Smooth muscle cell (in vitro differentiated cells): ENCODE data around the gene RCN1. TPM values are rescaled to one million over a fixed set of nuclear protein-coding genes. Genes with fewer than 3 reads are reported as not detected.
"Not testable (repeated sequence)": the region's sequence is repeated elsewhere in the genome, so short reads cannot be mapped to it uniquely, and the experiment has no call there.

Experiments used
- DNase-seq: peaks from one replicate; lab custom pipeline; 2025; ENCODE audit not compliant: unreplicated experiment; lab: John Stamatoyannopoulos, UW
- H2AFZ ChIP-seq: fragments of 200-600 bp; sonication (generic); 2 replicates; pipeline ENCODE4 v1.6.0; 2016; ENCODE audit warnings: antibody characterized with exemption, low read depth, mild to moderate bottlenecking
- H3F3A ChIP-seq: fragments of 200-600 bp; sonication (generic); 2 replicates; pipeline ENCODE4 v1.6.0; 2017; ENCODE audit warnings: antibody characterized with exemption, low read depth
- H3K27ac ChIP-seq: fragments of 200-600 bp; sonication (generic); 2 replicates; pipeline ENCODE4 v1.5.1; 2016; ENCODE audit warnings: low read depth, mild to moderate bottlenecking
- H3K27me3 ChIP-seq: fragments of 200-600 bp; sonication (generic); 2 replicates; pipeline ENCODE4 v1.6.1; 2016; ENCODE audit warnings: low read depth, mild to moderate bottlenecking
- H3K36me3 ChIP-seq: fragments of 200-600 bp; sonication (generic); 2 replicates; pipeline ENCODE4 v1.5.1; 2016; ENCODE audit warnings: low read depth
- H3K4me1 ChIP-seq: fragments of 200-600 bp; sonication (generic); 2 replicates; pipeline ENCODE4 v1.5.1; 2016; ENCODE audit warnings: low read depth
- H3K4me2 ChIP-seq: fragments of 200-600 bp; sonication (generic); 2 replicates; pipeline ENCODE4 v1.6.0; 2016; ENCODE audit warnings: mild to moderate bottlenecking
- H3K4me3 ChIP-seq: fragments of 200-600 bp; sonication (generic); 2 replicates; pipeline ENCODE4 v1.5.1; 2016; ENCODE audit warnings: mild to moderate bottlenecking
- H3K79me2 ChIP-seq: fragments of 200-600 bp; sonication (generic); 2 replicates; pipeline ENCODE4 v1.6.0; 2016; ENCODE audit warnings: low read depth, mild to moderate bottlenecking
- H3K9ac ChIP-seq: fragments of 200-600 bp; sonication (generic); 2 replicates; pipeline ENCODE4 v1.6.0; 2016; ENCODE audit warnings: low read depth
- H3K9me3 ChIP-seq: fragments of 200-600 bp; sonication (generic); replicated peaks from 2 replicates; pipeline ENCODE4 v1.5.1; 2016; ENCODE audit warnings: low read depth
- H4K20me1 ChIP-seq: fragments of 200-600 bp; sonication (generic); 2 replicates; pipeline ENCODE4 v1.6.0; 2016; ENCODE audit warnings: low read depth
- CTCF ChIP-seq: fragments of 200-600 bp; sonication (generic); IDR thresholded peaks from 2 replicates; pipeline ENCODE4 v1.5.1; 2017; ENCODE audit warnings: borderline replicate concordance, mild to moderate bottlenecking, antibody characterized with exemption; ENCODE audit not compliant: insufficient read depth, poor library complexity, severe bottlenecking
- WGBS: methylation state at CpG from one replicate; pipeline ENCODE4 v1.1.7; 2016; ENCODE audit warnings: low lambda C conversion rate; 5-methylcytosine and 5-hydroxymethylcytosine counted together
- polyA plus RNA-seq: library from polyadenylated mRNA; unstranded; fragments of >200 nt; fragmentation: Nextera tagmentation; extraction: Ambion mirVana; gene quantifications from 2 replicates; pipeline ENCODE4 v1.2.1, GENCODE V29; 2016
- total RNA-seq: library from RNA; depleted of rRNA; stranded (reverse); fragments of >200 nt; gene quantifications from 2 replicates; pipeline ENCODE4 v1.2.3, GENCODE V29; 2014

RCN1 gene
- total and polyA plus RNA-seq, 2 experiments from 2014 or later, result 244 to 372 TPM

- no peak overlapping the region for H2AFZ ChIP-seq
- H3K9ac ChIP-seq, result no peak overlapping the region
- peaks cover 7% of the 10 kb centered on the region for H3F3A ChIP-seq
- DNase-seq, result no peak
- peaks cover 21% of the 10 kb centered on the region for H3K36me3 ChIP-seq
- no peaks in the 10 kb centered on the region for H3K27me3 ChIP-seq
- H3K4me2 ChIP-seq, result no peak overlapping the region
- H3K79me2 ChIP-seq, result peaks cover 34% of the 10 kb centered on the region
- WGBS, result 99% methylated on average over 4 of the region's 4 CpGs
- H3K4me1 ChIP-seq, result no peaks in the 10 kb centered on the region
- H3K4me3 ChIP-seq, result no peak overlapping the region
- peaks cover 70% of the 10 kb centered on the region for H4K20me1 ChIP-seq
- H3K27ac ChIP-seq, result no peak overlapping the region
- H3K9me3 ChIP-seq, result no peaks in the 10 kb centered on the region
- no peak for TF ChIP-seq CTCF
These were observed 8.6 kb downstream of the RCN1 start for GRCh38 chr11:32099516-32099915.

- no peaks in the 10 kb centered on the region for H3K4me1 ChIP-seq
- peak overlapping the region; percentile 20 for H3K27ac ChIP-seq
- DNase-seq, result no peak
- H3K36me3 ChIP-seq, result peaks cover 21% of the 10 kb centered on the region
- H3K27me3 ChIP-seq, result no peaks in the 10 kb centered on the region
- no peak overlapping the region for H2AFZ ChIP-seq
- H4K20me1 ChIP-seq, result peaks cover 60% of the 10 kb centered on the region
- no peak overlapping the region for H3K4me3 ChIP-seq
- WGBS, result 35% methylated on average over 5 of the region's 5 CpGs
- no peak overlapping the region for H3K9ac ChIP-seq
- H3K79me2 ChIP-seq, result peaks cover 24% of the 10 kb centered on the region
- no peak overlapping the region for H3K4me2 ChIP-seq
- no peak for TF ChIP-seq CTCF
- peaks cover 7% of the 10 kb centered on the region for H3F3A ChIP-seq
- no peaks in the 10 kb centered on the region for H3K9me3 ChIP-seq
These were observed 9.6 kb downstream of the RCN1 start for GRCh38 chr11:32100495-32100894.

- Histone ChIP-seq H3K79me2 (peaks cover 11% of the 10 kb centered on the region), H3K9ac (no peak overlapping the region), H3K4me2 (no peak overlapping the region), H3K9me3 (no peaks in the 10 kb centered on the region), H4K20me1 (peaks cover 47% of the 10 kb centered on the region), H3F3A (peaks cover 8% of the 10 kb centered on the region), H2AFZ (no peak overlapping the region), H3K36me3 (peaks cover 21% of the 10 kb centered on the region), H3K4me3 (no peak overlapping the region), H3K4me1 (no peaks in the 10 kb centered on the region), H3K27me3 (no peaks in the 10 kb centered on the region), H3K27ac (no peak overlapping the region)
- no peak for TF ChIP-seq CTCF
- 87% methylated on average over 11 of the region's 11 CpGs for WGBS
- DNase-seq, result no peak
These were observed 10.9 kb downstream of the RCN1 start for GRCh38 chr11:32101791-32102190.

GRCh38 chr11:32103121-32103719, 12.3 kb downstream of the RCN1 start:
- DNase-seq, H3K9ac ChIP-seq, H3K27ac ChIP-seq, H3K79me2 ChIP-seq, H3K4me1 ChIP-seq, H2AFZ ChIP-seq, H3K4me3 ChIP-seq, H3K9me3 ChIP-seq, H3K27me3 ChIP-seq, H3K4me2 ChIP-seq: not testable (repeated sequence)
- H3F3A ChIP-seq, result peaks cover 12% of the 10 kb centered on the region
- peaks cover 33% of the 10 kb centered on the region for H4K20me1 ChIP-seq
- WGBS, result 90% methylated on average over 11 of the region's 11 CpGs
- peaks cover 17% of the 10 kb centered on the region for H3K36me3 ChIP-seq
